ENCODE results near the gene MRPS7.
"Not testable (repeated sequence)": the region's sequence is repeated elsewhere in the genome, so short reads cannot be mapped to it uniquely, and the experiment has no call there.

The MRPS7 gene

DNA sequence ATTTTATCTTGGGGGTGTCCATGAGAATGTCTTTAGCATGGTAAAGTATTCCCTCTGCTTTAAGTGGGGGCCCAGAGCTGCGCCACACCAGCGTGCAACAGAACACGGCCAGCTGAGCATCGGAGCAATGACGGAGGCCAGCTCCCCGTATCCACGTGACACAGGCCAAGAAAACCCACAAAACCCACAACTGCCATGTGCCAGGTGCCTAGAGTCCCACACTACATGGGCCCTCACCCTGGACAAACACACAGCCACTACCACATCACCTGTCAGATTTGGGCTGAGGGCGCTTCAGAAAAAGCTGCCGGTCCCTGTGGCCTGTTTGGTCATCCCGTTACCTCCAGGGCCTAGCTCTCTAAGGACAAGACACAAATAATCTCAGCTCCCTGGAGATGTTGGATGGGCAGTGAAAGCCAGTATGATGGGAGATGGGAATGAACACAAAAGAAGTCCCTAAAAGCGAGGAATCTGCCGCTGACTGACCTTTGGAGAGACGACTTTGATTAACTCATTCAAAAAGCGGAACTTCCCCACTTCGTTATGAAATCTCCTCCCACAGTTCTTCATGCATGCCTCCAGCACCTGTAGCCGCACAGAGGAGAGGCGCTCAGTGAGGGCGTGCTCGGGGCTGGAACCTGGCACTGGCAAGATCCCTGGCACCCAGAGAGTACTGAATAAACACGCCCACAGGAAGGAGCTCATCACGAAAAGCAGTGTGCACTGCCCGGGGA is 17.4 kb upstream of the MRPS7 start:
- peak; percentile 49 for DNase-seq (ENCODE audit: low spot score)
- TF ChIP-seq, protein P1, sequence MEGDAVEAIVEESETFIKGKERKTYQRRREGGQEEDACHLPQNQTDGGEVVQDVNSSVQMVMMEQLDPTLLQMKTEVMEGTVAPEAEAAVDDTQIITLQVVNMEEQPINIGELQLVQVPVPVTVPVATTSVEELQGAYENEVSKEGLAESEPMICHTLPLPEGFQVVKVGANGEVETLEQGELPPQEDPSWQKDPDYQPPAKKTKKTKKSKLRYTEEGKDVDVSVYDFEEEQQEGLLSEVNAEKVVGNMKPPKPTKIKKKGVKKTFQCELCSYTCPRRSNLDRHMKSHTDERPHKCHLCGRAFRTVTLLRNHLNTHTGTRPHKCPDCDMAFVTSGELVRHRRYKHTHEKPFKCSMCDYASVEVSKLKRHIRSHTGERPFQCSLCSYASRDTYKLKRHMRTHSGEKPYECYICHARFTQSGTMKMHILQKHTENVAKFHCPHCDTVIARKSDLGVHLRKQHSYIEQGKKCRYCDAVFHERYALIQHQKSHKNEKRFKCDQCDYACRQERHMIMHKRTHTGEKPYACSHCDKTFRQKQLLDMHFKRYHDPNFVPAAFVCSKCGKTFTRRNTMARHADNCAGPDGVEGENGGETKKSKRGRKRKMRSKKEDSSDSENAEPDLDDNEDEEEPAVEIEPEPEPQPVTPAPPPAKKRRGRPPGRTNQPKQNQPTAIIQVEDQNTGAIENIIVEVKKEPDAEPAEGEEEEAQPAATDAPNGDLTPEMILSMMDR (IDR thresholded peaks at IDR 0.05; ENCODE audit: extremely low read depth, missing control alignments), result no peak

DNA sequence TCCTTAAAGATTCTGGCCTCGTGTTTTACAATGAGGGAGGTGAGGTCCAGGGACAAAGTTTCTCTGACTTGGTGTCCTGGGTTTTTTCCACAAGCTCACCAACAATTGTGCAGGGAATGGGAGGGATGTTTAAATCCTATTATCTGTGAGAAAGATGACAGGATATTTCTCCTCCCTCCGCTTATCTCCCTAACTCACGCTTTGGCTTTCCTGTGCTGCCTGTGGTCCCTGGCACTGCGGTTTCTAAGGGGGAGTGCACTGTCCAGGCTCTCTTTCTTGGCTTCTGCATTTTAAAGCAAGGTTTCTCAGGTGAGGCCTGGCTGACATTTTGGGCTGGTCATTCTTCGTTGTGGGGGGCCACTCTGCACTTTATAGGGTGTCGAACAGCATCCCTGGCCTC is 16.7 kb upstream of the MRPS7 start:
- no peak for DNase-seq (ENCODE audit: low spot score)
- TF ChIP-seq, protein P1 (IDR thresholded peaks at IDR 0.05; ENCODE audit: extremely low read depth, missing control alignments), result no peak

DNA sequence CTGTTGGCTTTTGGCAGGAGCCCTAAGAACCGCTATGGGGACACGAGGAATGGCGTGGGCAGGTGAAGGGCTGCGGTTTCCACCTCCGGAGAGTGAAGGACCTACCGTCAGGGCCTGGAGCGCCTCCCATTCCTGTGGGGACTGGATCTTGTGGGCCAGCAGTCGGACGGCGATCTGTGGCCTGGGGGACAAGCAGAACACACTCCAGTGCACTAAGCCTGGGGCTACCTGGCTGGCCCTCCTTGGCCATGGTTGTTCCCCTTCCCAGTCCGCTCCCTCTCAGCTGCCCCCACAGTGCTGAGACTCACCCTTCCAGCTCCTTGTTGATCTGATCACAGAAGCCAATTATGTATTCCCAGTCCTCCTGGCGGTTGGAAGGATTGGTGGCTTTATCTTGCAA is 15.3 kb upstream of the MRPS7 start:
- DNase-seq (ENCODE audit: low spot score), result no peak
- TF ChIP-seq, protein P1 (IDR thresholded peaks at IDR 0.05; ENCODE audit: extremely low read depth, missing control alignments), result no peak

DNA sequence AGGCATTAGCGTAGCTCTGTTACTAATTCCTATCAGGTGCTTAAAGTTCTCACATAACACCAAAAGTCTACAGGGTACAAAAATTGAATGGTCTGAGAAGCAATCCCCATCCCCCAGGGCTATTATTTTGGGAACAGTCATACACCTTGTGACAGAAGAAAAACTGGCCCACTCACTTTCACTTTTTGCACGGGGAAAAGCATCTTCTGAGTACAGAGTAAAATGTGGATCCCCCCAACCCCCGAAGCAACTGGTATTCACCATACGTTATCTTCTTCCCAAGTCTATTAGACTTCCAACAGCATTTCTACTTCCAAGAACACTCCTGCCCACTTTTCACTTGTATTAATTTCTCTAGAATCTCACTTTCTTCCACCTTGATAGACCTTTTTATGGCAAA is 12.1 kb upstream of the MRPS7 start:
- TF ChIP-seq, protein P1 (IDR thresholded peaks at IDR 0.05; ENCODE audit: extremely low read depth, missing control alignments), result no peak
- no peak for DNase-seq (ENCODE audit: low spot score)

DNA sequence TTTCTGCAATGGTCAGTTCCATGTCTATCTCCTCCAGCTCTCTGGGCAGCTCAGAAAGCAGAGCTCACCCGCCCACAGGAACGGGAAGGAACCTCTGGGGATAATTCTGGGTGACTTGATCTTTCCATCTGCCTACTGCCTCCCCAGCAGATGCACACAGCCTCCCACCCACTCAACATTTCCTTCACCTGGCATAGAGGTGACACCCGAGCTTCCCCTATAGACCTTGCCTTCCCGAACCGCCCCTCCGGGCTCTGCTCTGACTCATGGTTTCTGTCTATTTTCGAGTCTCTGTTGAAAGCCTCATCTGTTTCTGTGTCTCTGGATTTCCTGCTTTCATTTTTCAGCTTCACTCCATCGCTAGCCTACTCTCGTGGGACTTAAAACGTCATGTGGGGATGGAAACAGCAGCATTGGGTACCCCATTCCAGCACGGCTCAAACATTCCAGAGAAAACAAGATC is 11.6 kb upstream of the MRPS7 start:
- TF ChIP-seq, protein P1 (IDR thresholded peaks at IDR 0.05; ENCODE audit: extremely low read depth, missing control alignments), result no peak
- DNase-seq (ENCODE audit: low spot score), result peak; percentile 83

DNA sequence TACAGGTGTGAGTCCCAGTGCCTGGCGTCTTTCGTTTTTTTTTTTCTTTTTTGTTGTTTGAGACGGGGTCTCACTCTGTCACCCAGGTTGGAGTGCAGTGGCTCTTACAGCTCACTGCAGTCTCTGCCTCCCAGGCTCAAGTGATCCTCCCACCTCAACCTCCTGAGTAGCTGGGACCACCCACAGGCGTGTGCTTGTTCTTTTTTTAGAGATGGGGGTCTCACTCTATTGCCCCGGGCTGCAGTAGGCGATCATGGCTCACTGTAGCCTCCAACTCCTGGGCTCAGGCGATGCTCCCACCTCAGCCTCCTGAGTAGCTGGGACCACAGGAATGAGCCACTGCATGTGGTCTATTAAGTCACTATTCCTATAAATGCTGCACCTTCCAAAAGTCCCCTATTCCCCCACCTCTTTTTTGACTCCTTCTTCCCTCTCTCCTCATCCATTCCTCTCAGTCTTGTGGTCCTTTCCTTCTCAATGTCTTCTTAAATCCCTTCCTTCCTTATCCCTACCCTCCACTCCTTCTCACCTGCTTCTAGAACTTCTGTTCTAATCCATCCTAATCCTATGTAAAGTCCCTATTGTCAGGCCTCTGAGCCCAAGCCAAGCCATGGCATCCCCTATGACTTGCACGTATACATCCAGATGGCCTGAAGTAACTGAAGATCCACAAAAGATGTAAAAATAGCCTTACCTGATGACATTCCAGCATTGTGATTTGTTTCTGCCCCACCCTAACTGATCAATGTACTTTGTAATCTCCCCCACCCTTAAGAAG is 9.5 kb upstream of the MRPS7 start:
- TF ChIP-seq, protein P1 (IDR thresholded peaks at IDR 0.05; ENCODE audit: extremely low read depth, missing control alignments), result no peak

DNA sequence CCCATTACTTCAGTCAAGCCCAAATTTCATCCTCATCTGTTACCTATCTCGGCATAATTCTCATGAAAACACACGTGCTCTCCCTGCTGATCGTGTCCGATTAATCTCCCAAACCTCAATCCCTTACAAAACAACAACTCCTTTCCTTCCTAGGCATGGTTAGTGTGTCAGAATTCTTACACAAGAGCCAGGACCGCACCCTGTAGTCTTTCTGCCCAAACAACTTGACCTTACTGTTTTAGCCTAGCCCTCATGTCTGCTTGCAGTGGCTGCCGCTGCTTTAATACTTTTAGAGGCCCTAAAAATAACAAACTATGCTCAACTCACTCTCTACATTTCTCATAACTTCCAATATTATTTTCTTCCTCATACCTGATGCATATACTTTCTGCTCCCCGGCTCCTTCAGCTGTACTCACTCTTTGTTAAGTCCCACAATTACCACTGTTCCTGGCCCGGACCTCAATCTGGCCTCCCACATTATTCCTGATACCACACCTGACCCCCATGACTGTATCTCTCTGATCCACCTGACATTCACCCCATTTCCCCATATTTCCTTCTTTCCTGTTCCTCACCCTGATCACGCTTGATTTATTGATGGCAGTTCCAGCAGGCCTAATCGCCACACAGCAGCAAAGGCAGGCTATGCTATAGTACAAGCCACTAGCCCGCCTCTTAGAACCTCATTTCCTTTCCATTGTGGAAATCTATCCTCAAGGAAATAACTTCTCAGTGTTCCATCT is 5.6 kb upstream of the MRPS7 start:
- not testable (repeated sequence) for DNase-seq (ENCODE audit: low spot score)

More for the DNA sequence above, 9.5 kb upstream of the MRPS7 start:
- DNase-seq (ENCODE audit: low spot score), result no peak

DNA sequence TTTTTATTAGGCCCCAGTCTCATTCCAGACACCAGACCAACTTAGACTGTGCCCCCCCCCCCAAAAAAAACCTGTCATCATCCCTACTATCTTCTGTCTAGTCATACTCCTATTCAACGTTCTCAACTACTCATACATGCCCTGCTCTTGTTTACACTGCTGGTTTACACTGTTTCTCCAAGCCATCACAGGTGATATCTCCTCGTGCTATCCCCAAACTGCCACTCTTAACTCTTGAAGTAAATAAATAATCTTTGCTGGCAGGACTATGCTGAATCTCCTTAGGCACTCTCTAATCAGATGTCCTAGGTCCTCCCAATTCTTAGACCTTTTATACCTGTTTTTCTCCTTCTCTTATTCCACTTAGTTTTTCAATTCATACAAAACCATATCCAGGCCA is 4.5 kb upstream of the MRPS7 start:
- DNase-seq (ENCODE audit: low spot score), result not testable (repeated sequence)
